Activated T-helper 9 cell treated with anti-CD3 and anti-CD28 coated beads, Interleukin-2, amount 50 U/mL, for 16 hours (primary cell): ENCODE data around the gene LRRC4C.

Experiments used
- DNase-seq: peaks from one replicate; pipeline ENCODE4 v3.0.0-alpha.2; 2020; ENCODE audit warnings: low read depth

The LRRC4C gene

GRCh38 chr11:41459465-41460401 lies at the start of gene LRRC4C:
LRRC4C (minus strand) TSS chr11:41459652.
- DNase-seq, result no peak

GRCh38 chr11:41508121-41508520 lies 48.7 kb upstream of the LRRC4C start:
- no peak for DNase-seq

GRCh38 chr11:41499429-41499828 lies 40.0 kb upstream of the LRRC4C start:
- DNase-seq, result no peak

- DNase-seq, result no peak
Observed at GRCh38 chr11:41498726-41499125, 39.3 kb upstream of the LRRC4C start.

- DNase-seq, result no peak
Observed at GRCh38 chr11:41497974-41498373, 38.5 kb upstream of the LRRC4C start.

GRCh38 chr11:41494716-41495115 lies 35.3 kb upstream of the LRRC4C start:
- DNase-seq, result no peak

GRCh38 chr11:41486424-41486823 lies 27.0 kb upstream of the LRRC4C start:
- no peak for DNase-seq

- no peak for DNase-seq
Observed at GRCh38 chr11:41483956-41484355, 24.5 kb upstream of the LRRC4C start.

GRCh38 chr11:41479179-41479578 lies 19.7 kb upstream of the LRRC4C start:
- DNase-seq, result no peak

- no peak for DNase-seq
Observed at GRCh38 chr11:41461057-41461681, 1.7 kb upstream of the LRRC4C start.

GRCh38 chr11:41458641-41459040 lies 811 bp downstream of the LRRC4C start:
- DNase-seq, result no peak

GRCh38 chr11:41458154-41458553 lies 1.3 kb downstream of the LRRC4C start:
- no peak for DNase-seq

- DNase-seq, result no peak
Observed at GRCh38 chr11:41457216-41458014, 2.0 kb downstream of the LRRC4C start.

GRCh38 chr11:41456269-41456668 lies 3.2 kb downstream of the LRRC4C start:
- no peak for DNase-seq

- DNase-seq, result no peak
Observed at GRCh38 chr11:41451011-41451410, 8.4 kb downstream of the LRRC4C start.

GRCh38 chr11:41449483-41450050 lies 9.9 kb downstream of the LRRC4C start:
- no peak for DNase-seq

- no peak for DNase-seq
Observed at GRCh38 chr11:41446566-41446965, 12.9 kb downstream of the LRRC4C start.

GRCh38 chr11:41446107-41446506 lies 13.3 kb downstream of the LRRC4C start:
- DNase-seq, result no peak

GRCh38 chr11:41437006-41437490 lies 22.4 kb downstream of the LRRC4C start:
- DNase-seq, result no peak

- DNase-seq, result no peak
Observed at GRCh38 chr11:41435531-41435930, 23.9 kb downstream of the LRRC4C start.

- no peak for DNase-seq
Observed at GRCh38 chr11:41431784-41432183, 27.7 kb downstream of the LRRC4C start.

- DNase-seq, result no peak
Observed at GRCh38 chr11:41419901-41420300, 39.6 kb downstream of the LRRC4C start.
